ENCODE results near the gene TSHR. TPM values are rescaled to one million over a fixed set of nuclear protein-coding genes. Genes with fewer than 3 reads are reported as not detected.
"Not testable (repeated sequence)": the region's sequence is repeated elsewhere in the genome, so short reads cannot be mapped to it uniquely, and the experiment has no call there.

TSHR gene
- total RNA-seq, 2 experiments from 2014 or later, result 0.82 to 1.0 TPM

GRCh38 chr14:81009346-81009745, 53.9 kb downstream of the TSHR start:
- DNase-seq, result no peak
- POLR2A ChIA-PET, result no interaction called here
- peaks cover 4% of the 10 kb centered on the region for H3K27me3 Mint-ChIP-seq
- H3K27ac Mint-ChIP-seq, result no peak overlapping the region
- H3K4me3 Mint-ChIP-seq, result no peak overlapping the region
- CTCF ChIA-PET, result no interaction called here
- H3K36me3 Mint-ChIP-seq (ENCODE audit: low read depth), result no peaks in the 10 kb centered on the region
- no peaks in the 10 kb centered on the region for H3K9me3 Mint-ChIP-seq
- no peaks in the 10 kb centered on the region for H3K4me1 Mint-ChIP-seq

- H3K4me1 Mint-ChIP-seq, result no peaks in the 10 kb centered on the region
- no peak for DNase-seq
- ChIA-PET POLR2A (no interaction called here), CTCF (no interaction called here)
- no peak overlapping the region for H3K27ac Mint-ChIP-seq
- peaks cover 12% of the 10 kb centered on the region for H3K27me3 Mint-ChIP-seq
- no peak overlapping the region for H3K4me3 Mint-ChIP-seq
- H3K36me3 Mint-ChIP-seq (ENCODE audit: low read depth), result no peaks in the 10 kb centered on the region
- H3K9me3 Mint-ChIP-seq, result no peaks in the 10 kb centered on the region
Observed at GRCh38 chr14:81018251-81018650, 62.8 kb downstream of the TSHR start.

- Mint-ChIP-seq H3K36me3 (ENCODE audit: low read depth) (no peaks in the 10 kb centered on the region), H3K27me3 (peaks cover 12% of the 10 kb centered on the region), H3K27ac (peak overlapping the region; percentile 41), H3K4me1 (no peaks in the 10 kb centered on the region), H3K4me3 (no peak overlapping the region), H3K9me3 (no peaks in the 10 kb centered on the region)
- ChIA-PET POLR2A (no interaction called here), CTCF (no interaction called here)
- no peak for DNase-seq
Observed at GRCh38 chr14:81018684-81019083, 63.3 kb downstream of the TSHR start.

- DNase-seq; H3K9me3 Mint-ChIP-seq; H3K4me1 Mint-ChIP-seq; POLR2A ChIA-PET; CTCF ChIA-PET; H3K27ac Mint-ChIP-seq; H3K4me3 Mint-ChIP-seq; H3K36me3 Mint-ChIP-seq (ENCODE audit: low read depth): not testable (repeated sequence)
- H3K27me3 Mint-ChIP-seq, result peaks cover 10% of the 10 kb centered on the region
Observed at GRCh38 chr14:81019113-81019512, 63.7 kb downstream of the TSHR start.

- no peak for DNase-seq
- ChIA-PET POLR2A (interaction anchor here (0.6 kb wide), 1 partner anchor 146 kb away, joined by 5 read pairs; no protein-coding TSS in a partner anchor), CTCF (no interaction called here)
- H3K9me3 Mint-ChIP-seq, result no peaks in the 10 kb centered on the region
- H3K4me3 Mint-ChIP-seq, result no peak overlapping the region
- H3K36me3 Mint-ChIP-seq (ENCODE audit: low read depth), result no peaks in the 10 kb centered on the region
- no peaks in the 10 kb centered on the region for H3K4me1 Mint-ChIP-seq
- H3K27me3 Mint-ChIP-seq, result peaks cover 4% of the 10 kb centered on the region
- H3K27ac Mint-ChIP-seq, result no peak overlapping the region
Observed at GRCh38 chr14:81023095-81023710, 67.8 kb downstream of the TSHR start.

- ChIA-PET CTCF (no interaction called here), POLR2A (no interaction called here)
- DNase-seq, result no peak
- no peak overlapping the region for H3K27ac Mint-ChIP-seq
- H3K9me3 Mint-ChIP-seq, result no peaks in the 10 kb centered on the region
- peaks cover 7% of the 10 kb centered on the region for H3K27me3 Mint-ChIP-seq
- no peak overlapping the region for H3K4me3 Mint-ChIP-seq
- H3K4me1 Mint-ChIP-seq, result no peaks in the 10 kb centered on the region
- no peaks in the 10 kb centered on the region for H3K36me3 Mint-ChIP-seq (ENCODE audit: low read depth)
Observed at GRCh38 chr14:81028461-81028860, 73.0 kb downstream of the TSHR start.

GRCh38 chr14:81031488-81031887, 76.1 kb downstream of the TSHR start:
- CTCF ChIA-PET, result no interaction called here
- no peak overlapping the region for H3K27ac Mint-ChIP-seq
- peaks cover 4% of the 10 kb centered on the region for H3K9me3 Mint-ChIP-seq
- H3K36me3 Mint-ChIP-seq (ENCODE audit: low read depth), result no peaks in the 10 kb centered on the region
- no peaks in the 10 kb centered on the region for H3K4me1 Mint-ChIP-seq
- DNase-seq, result no peak
- POLR2A ChIA-PET, result no interaction called here
- peaks cover 7% of the 10 kb centered on the region for H3K27me3 Mint-ChIP-seq
- H3K4me3 Mint-ChIP-seq, result no peak overlapping the region

GRCh38 chr14:81033698-81034240, 78.3 kb downstream of the TSHR start:
- H3K4me3 Mint-ChIP-seq, result no peak overlapping the region
- peaks cover 4% of the 10 kb centered on the region for H3K9me3 Mint-ChIP-seq
- H3K36me3 Mint-ChIP-seq (ENCODE audit: low read depth), result no peaks in the 10 kb centered on the region
- ChIA-PET POLR2A (no interaction called here), CTCF (interaction anchor here (0.6 kb wide), 1 partner anchor 134 kb away, joined by 3 read pairs; no protein-coding TSS in a partner anchor)
- DNase-seq, result no peak
- no peak overlapping the region for H3K27ac Mint-ChIP-seq
- H3K4me1 Mint-ChIP-seq, result no peaks in the 10 kb centered on the region
- no peaks in the 10 kb centered on the region for H3K27me3 Mint-ChIP-seq

- no peaks in the 10 kb centered on the region for H3K9me3 Mint-ChIP-seq
- no peaks in the 10 kb centered on the region for H3K36me3 Mint-ChIP-seq (ENCODE audit: low read depth)
- H3K4me1 Mint-ChIP-seq, result no peaks in the 10 kb centered on the region
- ChIA-PET POLR2A (no interaction called here), CTCF (no interaction called here)
- peaks cover 3% of the 10 kb centered on the region for H3K27me3 Mint-ChIP-seq
- H3K4me3 Mint-ChIP-seq, result no peak overlapping the region
- no peak overlapping the region for H3K27ac Mint-ChIP-seq
- DNase-seq, result no peak
Observed at GRCh38 chr14:81042438-81042837, 87.0 kb downstream of the TSHR start.

- POLR2A ChIA-PET, result no interaction called here
- DNase-seq, result no peak
- H3K4me1 Mint-ChIP-seq, result no peaks in the 10 kb centered on the region
- peaks cover 10% of the 10 kb centered on the region for H3K9me3 Mint-ChIP-seq
- H3K27me3 Mint-ChIP-seq, result peaks cover 3% of the 10 kb centered on the region
- CTCF ChIA-PET, result no interaction called here
- no peak overlapping the region for H3K4me3 Mint-ChIP-seq
- H3K36me3 Mint-ChIP-seq (ENCODE audit: low read depth), result no peaks in the 10 kb centered on the region
- H3K27ac Mint-ChIP-seq, result no peak overlapping the region
Observed at GRCh38 chr14:81051547-81051946, 96.1 kb downstream of the TSHR start.

- H3K27ac Mint-ChIP-seq, H3K4me3 Mint-ChIP-seq, CTCF ChIA-PET: not testable (repeated sequence)
Observed at GRCh38 chr14:81054057-81054456, 98.6 kb downstream of the TSHR start.

GRCh38 chr14:81055971-81056370, 100.5 kb downstream of the TSHR start:
- no peak overlapping the region for H3K27ac Mint-ChIP-seq

More at GRCh38 chr14:81054057-81054456, 98.6 kb downstream of the TSHR start:
- H3K27me3 Mint-ChIP-seq; H3K36me3 Mint-ChIP-seq (ENCODE audit: low read depth); DNase-seq; H3K4me1 Mint-ChIP-seq; POLR2A ChIA-PET: not testable (repeated sequence)
- peaks cover 10% of the 10 kb centered on the region for H3K9me3 Mint-ChIP-seq

GRCh38 chr14:81062380-81062779, 107.0 kb downstream of the TSHR start:
- Mint-ChIP-seq H3K4me1 (no peaks in the 10 kb centered on the region), H3K9me3 (no peaks in the 10 kb centered on the region), H3K36me3 (ENCODE audit: low read depth) (no peaks in the 10 kb centered on the region), H3K4me3 (no peak overlapping the region), H3K27me3 (peaks cover 5% of the 10 kb centered on the region), H3K27ac (no peak overlapping the region)
- CTCF ChIA-PET, result no interaction called here
- POLR2A ChIA-PET, result no interaction called here
- no peak for DNase-seq

More at GRCh38 chr14:81055971-81056370, 100.5 kb downstream of the TSHR start:
- ChIA-PET CTCF (no interaction called here), POLR2A (no interaction called here)
- H3K36me3 Mint-ChIP-seq (ENCODE audit: low read depth), result no peaks in the 10 kb centered on the region
- no peak for DNase-seq
- peaks cover 10% of the 10 kb centered on the region for H3K9me3 Mint-ChIP-seq
- H3K27me3 Mint-ChIP-seq, result peaks cover 5% of the 10 kb centered on the region
- no peaks in the 10 kb centered on the region for H3K4me1 Mint-ChIP-seq
- no peak overlapping the region for H3K4me3 Mint-ChIP-seq

GRCh38 chr14:81062816-81063215, 107.4 kb downstream of the TSHR start:
- CTCF ChIA-PET, result no interaction called here
- H3K27ac Mint-ChIP-seq, result no peak overlapping the region
- H3K27me3 Mint-ChIP-seq, result peaks cover 5% of the 10 kb centered on the region
- no peaks in the 10 kb centered on the region for H3K9me3 Mint-ChIP-seq
- H3K4me1 Mint-ChIP-seq, result no peaks in the 10 kb centered on the region
- POLR2A ChIA-PET, result no interaction called here
- no peaks in the 10 kb centered on the region for H3K36me3 Mint-ChIP-seq (ENCODE audit: low read depth)
- DNase-seq, result peak; percentile 27
- H3K4me3 Mint-ChIP-seq, result no peak overlapping the region

Measured in activated CD4-positive, alpha-beta T cell treated with anti-CD3 and anti-CD28 coated beads, Interleukin-2, amount 10 ng/mL, durations not matched to agents 7 days and 5 days (primary cell).